ENCODE measurements around the gene RGS18.
"Not testable (repeated sequence)": the region's sequence is repeated elsewhere in the genome, so short reads cannot be mapped to it uniquely, and the experiment has no call there.

Gene RGS18

DNA sequence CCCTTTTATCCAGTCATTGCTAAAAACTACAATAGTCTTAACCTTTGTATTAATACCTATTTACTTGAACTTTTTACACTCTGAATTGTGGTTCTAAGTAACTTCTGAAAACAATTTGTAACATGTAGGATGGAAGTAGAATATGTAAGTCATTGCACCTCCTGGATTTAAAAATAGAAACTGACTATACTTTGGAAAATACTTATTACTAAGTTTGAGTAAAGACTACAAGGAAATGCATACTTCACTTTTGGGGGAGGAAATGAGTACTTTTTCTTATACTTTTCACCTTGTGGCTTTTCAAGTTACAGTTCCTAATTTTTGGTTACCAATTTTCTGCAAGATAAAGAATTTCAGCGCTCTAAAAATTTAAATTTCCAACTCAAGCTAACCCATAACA lies 8.7 kb downstream of the RGS18 start:
- DNase-seq (ENCODE audit: low spot score), result no peak

GRCh38 chr1:192167911-192168700 lies 9.8 kb downstream of the RGS18 start:
- no peak for DNase-seq (ENCODE audit: low spot score)

DNA sequence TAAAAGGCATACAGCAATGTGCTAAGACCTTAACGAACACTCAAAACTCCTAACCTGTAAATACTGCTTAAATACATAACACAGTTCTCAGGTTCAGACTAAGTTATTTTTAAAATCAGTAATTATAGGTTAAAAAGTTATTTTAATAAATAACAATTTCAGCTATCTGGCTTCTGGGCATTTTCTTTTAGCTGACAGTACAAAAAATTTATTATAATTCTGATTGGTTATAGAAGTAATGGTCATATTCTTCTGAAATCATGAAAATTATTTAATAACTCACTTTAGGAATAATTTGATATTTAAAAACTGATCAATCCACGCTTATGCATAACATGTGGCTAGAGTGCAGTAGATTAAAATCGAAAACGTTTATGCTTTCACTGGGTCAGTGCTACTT lies 10.7 kb downstream of the RGS18 start:
- no peak for DNase-seq (ENCODE audit: low spot score)

GRCh38 chr1:192170196-192170984 lies 12.1 kb downstream of the RGS18 start:
- no peak for DNase-seq (ENCODE audit: low spot score)

DNA sequence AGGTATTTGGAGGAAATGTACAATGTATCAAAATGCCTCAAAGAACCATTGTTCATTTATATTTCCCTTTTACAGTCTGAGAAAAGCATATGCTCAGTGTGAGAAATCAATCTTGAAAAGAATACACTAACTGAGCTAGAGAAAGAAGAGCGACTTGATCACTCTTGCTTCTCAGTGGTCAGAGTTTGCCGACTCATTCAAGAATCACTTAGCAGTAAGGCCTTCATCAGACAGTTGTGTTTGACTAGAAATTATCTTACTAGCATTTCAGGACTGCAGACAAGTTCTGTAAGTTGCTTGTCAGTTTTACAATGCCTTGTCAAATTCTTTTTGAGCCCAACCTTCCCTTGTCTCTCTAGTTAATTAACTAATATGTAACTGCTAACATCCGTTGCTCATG lies 12.9 kb downstream of the RGS18 start:
- DNase-seq (ENCODE audit: low spot score), result no peak

- no peak for DNase-seq (ENCODE audit: low spot score)
These were observed 17.7 kb downstream of the RGS18 start for GRCh38 chr1:192175971-192176370.

DNA sequence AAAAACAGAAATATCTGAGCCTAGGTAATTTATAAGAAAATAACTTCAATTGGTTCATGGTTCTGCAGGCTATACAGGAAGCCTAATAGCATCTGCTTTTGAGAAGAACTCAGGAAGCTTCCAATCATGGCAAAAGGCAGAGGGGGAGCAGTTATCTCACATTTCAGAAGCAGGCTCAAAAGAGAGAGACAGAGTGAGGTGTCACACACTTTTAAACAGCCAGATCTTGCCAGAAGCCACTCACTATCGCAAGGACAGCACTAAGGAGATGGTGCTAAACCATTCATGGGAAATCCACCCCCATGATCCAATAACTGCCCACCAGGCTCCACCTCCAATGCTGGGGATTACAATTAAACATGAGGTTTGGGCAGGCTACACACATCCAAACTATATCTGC lies 25.5 kb downstream of the RGS18 start:
- no peak for DNase-seq (ENCODE audit: low spot score)

- DNase-seq (ENCODE audit: low spot score), result no peak
These were observed 27.9 kb downstream of the RGS18 start for GRCh38 chr1:192186197-192186596.

- no peak for DNase-seq (ENCODE audit: low spot score)
These were observed 31.8 kb downstream of the RGS18 start for GRCh38 chr1:192190066-192190465.

GRCh38 chr1:192201303-192201702 lies 43.0 kb downstream of the RGS18 start:
- DNase-seq (ENCODE audit: low spot score), result no peak

GRCh38 chr1:192224396-192224795 lies 66.1 kb downstream of the RGS18 start:
- no peak for DNase-seq (ENCODE audit: low spot score)

- DNase-seq (ENCODE audit: low spot score), result no peak
These were observed 66.6 kb downstream of the RGS18 start for GRCh38 chr1:192224846-192225245.

DNA sequence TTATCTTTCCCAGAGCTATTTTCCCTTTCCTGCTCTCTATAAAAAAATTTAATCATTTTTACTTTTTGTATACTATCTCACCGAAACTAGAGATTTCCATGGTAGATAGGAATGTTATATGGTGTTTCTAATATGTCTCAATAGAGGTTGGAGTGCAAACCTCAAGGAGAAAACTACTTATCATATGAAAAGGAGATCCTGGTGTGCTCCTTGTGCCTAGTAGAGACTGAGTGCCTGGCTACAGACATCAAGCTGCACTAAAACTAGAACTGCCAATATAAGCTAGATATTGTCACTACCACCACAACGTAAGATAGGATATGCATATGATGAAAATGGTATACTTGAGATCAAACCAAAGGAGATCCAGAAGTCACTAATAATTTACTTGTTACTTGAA lies 67.0 kb downstream of the RGS18 start:
- no peak for DNase-seq (ENCODE audit: low spot score)

GRCh38 chr1:192225703-192226102 lies 67.4 kb downstream of the RGS18 start:
- no peak for DNase-seq (ENCODE audit: low spot score)

DNA sequence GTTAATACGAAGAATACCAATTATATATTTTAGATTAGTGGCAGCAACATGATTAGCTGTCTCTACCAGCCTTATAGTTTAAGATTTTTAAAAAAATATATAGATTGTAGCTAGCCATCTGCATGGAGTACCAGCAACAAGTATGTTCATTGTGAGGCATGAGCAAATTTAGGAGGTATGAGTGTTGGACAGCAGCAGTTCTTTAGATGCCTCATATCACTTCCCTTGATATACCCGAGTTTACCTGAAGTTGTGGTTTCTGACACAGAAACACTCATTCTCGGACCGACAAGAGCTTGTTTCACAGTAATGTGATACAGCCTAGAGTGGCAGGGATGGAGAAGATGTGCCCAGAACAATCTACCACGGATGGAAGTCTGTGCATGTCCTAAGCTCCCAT lies 69.1 kb downstream of the RGS18 start:
- no peak for DNase-seq (ENCODE audit: low spot score)

GRCh38 chr1:192227980-192228379 lies 69.7 kb downstream of the RGS18 start:
- not testable (repeated sequence) for DNase-seq (ENCODE audit: low spot score)

DNA sequence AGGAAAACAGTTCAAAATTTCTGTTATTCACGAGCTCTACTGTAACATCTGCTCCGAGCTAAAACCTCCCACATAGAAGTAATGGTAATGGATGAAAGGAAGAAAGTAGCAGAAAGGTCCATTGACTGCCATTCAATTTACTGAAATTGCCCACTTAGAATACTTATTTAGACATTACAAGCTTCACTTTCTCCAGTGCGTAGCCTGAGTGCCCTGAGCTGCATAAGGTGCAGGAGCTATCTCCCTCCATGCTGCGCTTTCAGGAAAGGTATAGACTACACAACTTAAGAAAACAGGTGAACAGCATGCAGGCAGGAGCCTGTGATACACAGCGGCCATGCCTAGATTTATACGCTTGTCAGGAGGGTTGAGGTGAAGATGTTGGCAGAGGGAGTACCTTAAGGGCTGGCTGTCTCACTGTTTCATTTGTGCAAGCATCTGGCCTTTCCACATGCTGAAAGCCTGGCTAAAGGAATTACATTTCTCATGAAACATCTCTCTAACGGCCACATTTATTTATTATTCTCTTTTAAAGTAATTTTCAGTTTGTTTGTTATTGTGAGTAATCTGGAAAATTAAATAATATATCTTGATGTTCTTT lies 74.7 kb downstream of the RGS18 start:
- no peak for DNase-seq (ENCODE audit: low spot score)

DNA sequence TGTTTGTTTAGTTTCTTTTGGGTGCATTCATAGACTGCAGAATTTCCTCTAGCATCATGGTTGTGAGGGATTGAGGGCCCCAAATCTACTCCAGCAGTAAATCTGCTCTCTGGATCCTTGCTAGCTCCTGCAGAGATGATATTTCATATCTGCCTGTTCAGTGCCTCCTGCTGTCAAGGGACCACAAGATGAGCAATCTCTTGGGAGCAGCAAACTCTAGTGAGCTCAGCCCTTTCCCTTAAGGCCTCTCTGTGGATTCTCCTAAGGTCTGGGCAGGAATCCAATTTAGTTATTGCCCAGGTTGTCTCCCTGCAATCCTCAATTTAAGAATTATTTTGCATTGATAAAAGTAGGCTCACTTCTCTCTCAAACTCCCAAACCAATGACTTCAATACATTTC lies 76.9 kb downstream of the RGS18 start:
- DNase-seq (ENCODE audit: low spot score), result no peak

Data from LoVo (cell line).